Fibroblast of pulmonary artery (primary cell): ENCODE results near the gene CXorf38.

Source experiments
- DNase-seq: peaks from one replicate; pipeline ENCODE4 v3.0.0-alpha.2; 2010; ENCODE audit warnings: low read depth
- H3K4me3 ChIP-seq: replicated peaks from 2 replicates; pipeline ENCODE4 v1.5.1; 2011; ENCODE audit warnings: low read depth, mild to moderate bottlenecking, control low read depth, low read length, moderate library complexity
- CTCF ChIP-seq: IDR thresholded peaks from 2 replicates; pipeline ENCODE4 v1.5.1; 2011; ENCODE audit warnings: mild to moderate bottlenecking, control low read depth, low read length, inconsistent platforms; ENCODE audit errors: missing control alignments

Gene CXorf38

GRCh38 chrX:40632199-40632598 is 15.2 kb downstream of the CXorf38 start:
- TF ChIP-seq CTCF, result no peak
- no peak overlapping the region for H3K4me3 ChIP-seq
- no peak for DNase-seq

- DNase-seq, result peak; percentile 27
- no peak for TF ChIP-seq CTCF
- no peak overlapping the region for H3K4me3 ChIP-seq
Observed at GRCh38 chrX:40628506-40628905, 18.9 kb downstream of the CXorf38 start.

- TF ChIP-seq CTCF, result no peak
- no peak for DNase-seq
- no peak overlapping the region for H3K4me3 ChIP-seq
Observed at GRCh38 chrX:40625294-40625693, 22.1 kb downstream of the CXorf38 start.

- no peak for DNase-seq
- TF ChIP-seq CTCF, result no peak
- no peak overlapping the region for H3K4me3 ChIP-seq
Observed at GRCh38 chrX:40623665-40624064, 23.7 kb downstream of the CXorf38 start.

GRCh38 chrX:40623139-40623536 is 24.2 kb downstream of the CXorf38 start, which contains the start of gene MPC1L:
Gene MPC1L (plus strand): TSS chrX:40623428. CDS start chrX:40623566, 138 bp downstream.
- no peak for DNase-seq
- H3K4me3 ChIP-seq, result no peak within 1 kb of the TSS
- TF ChIP-seq CTCF, result no peak

GRCh38 chrX:40622479-40623138 is 24.8 kb downstream of the CXorf38 start:
- TF ChIP-seq CTCF, result no peak
- no peak overlapping the region for H3K4me3 ChIP-seq
- DNase-seq, result no peak

GRCh38 chrX:40617566-40617965 is 29.8 kb downstream of the CXorf38 start:
- H3K4me3 ChIP-seq, result no peak overlapping the region
- TF ChIP-seq CTCF, result no peak
- DNase-seq, result no peak
